Panc1 (cell line): ENCODE measurements around the gene IRX6.

Source experiments
- CTCF ChIP-seq: fragments of 450-650 bp; IDR thresholded peaks from 2 replicates; pipeline ENCODE4 v1.5.1; 2017; ENCODE audit warnings: mild to moderate bottlenecking
- REST ChIP-seq, 2 experiments: IDR thresholded peaks; 2 replicates each; pipeline ENCODE4 v1.6.1; 2011 to 2012; ENCODE audit warnings: low read depth in 2 of 2, control low read depth in 1 of 2, low read length in 1 of 2, mild to moderate bottlenecking in 1 of 2, moderate library complexity in 1 of 2; ENCODE audit not compliant: insufficient read depth in 1 of 2
- SIN3A ChIP-seq: IDR thresholded peaks from 2 replicates; pipeline ENCODE4 v1.6.1; 2012; ENCODE audit warnings: low read depth, mild to moderate bottlenecking, low read length, moderate library complexity, borderline replicate concordance; ENCODE audit not compliant: insufficient read depth

GRCh38 chr16:55277536-55277935 lies 46.5 kb upstream of the IRX6 start:
- TF ChIP-seq CTCF = no peak
- TF ChIP-seq SIN3A = no peak
- no peak for TF ChIP-seq REST (IDR thresholded peaks at IDR 0.05; ENCODE audit: insufficient read depth in 1 of 2, low read depth in 2 of 2, low read length in 1 of 2)
